VCaP (cell line): ENCODE data around the gene WBP2NL.

Experiments
- H3K27ac ChIP-seq: fragments of 450-650 bp; 2 replicates; pipeline ENCODE4 v1.5.1; 2017
- TF ChIP-seq, protein P1 (sequence below): fragments of 450-650 bp; conservative IDR thresholded peaks from 2 replicates; pipeline ENCODE4 v1.5.1; 2017; ENCODE audit warnings: mild to moderate bottlenecking, moderate library complexity

WBP2NL gene

DNA sequence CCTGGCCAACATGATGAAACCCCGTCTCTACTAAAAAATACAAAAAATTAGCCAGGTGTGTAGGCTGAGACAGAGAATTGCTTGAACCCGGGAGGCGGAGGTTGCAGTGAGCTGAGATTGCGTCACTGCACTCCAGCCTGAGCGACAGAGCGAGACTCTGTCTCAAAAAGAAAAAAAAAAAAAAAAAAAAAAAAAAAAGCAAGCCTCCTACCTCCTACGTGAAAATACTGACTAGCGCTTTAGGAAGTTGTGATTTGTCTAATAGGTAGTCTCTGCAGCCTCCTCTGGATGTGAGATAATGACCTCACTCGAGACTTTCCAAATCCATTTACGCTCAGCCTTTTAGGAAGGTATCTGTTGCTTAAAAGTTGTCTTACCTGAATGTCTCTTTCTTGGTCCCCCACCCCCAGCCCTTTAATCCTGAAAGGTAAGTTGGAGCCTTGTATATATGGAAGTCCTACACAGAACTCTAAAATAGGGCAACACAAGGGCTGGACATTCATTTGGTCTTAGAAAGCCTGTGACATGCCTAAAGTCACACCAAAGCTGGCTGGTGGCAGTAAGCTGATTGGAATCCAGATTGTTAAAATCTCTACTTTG is 23.8 kb upstream of the WBP2NL start:
- no peak overlapping the region for H3K27ac ChIP-seq
- TF ChIP-seq, protein P1, sequence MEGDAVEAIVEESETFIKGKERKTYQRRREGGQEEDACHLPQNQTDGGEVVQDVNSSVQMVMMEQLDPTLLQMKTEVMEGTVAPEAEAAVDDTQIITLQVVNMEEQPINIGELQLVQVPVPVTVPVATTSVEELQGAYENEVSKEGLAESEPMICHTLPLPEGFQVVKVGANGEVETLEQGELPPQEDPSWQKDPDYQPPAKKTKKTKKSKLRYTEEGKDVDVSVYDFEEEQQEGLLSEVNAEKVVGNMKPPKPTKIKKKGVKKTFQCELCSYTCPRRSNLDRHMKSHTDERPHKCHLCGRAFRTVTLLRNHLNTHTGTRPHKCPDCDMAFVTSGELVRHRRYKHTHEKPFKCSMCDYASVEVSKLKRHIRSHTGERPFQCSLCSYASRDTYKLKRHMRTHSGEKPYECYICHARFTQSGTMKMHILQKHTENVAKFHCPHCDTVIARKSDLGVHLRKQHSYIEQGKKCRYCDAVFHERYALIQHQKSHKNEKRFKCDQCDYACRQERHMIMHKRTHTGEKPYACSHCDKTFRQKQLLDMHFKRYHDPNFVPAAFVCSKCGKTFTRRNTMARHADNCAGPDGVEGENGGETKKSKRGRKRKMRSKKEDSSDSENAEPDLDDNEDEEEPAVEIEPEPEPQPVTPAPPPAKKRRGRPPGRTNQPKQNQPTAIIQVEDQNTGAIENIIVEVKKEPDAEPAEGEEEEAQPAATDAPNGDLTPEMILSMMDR: no peak

DNA sequence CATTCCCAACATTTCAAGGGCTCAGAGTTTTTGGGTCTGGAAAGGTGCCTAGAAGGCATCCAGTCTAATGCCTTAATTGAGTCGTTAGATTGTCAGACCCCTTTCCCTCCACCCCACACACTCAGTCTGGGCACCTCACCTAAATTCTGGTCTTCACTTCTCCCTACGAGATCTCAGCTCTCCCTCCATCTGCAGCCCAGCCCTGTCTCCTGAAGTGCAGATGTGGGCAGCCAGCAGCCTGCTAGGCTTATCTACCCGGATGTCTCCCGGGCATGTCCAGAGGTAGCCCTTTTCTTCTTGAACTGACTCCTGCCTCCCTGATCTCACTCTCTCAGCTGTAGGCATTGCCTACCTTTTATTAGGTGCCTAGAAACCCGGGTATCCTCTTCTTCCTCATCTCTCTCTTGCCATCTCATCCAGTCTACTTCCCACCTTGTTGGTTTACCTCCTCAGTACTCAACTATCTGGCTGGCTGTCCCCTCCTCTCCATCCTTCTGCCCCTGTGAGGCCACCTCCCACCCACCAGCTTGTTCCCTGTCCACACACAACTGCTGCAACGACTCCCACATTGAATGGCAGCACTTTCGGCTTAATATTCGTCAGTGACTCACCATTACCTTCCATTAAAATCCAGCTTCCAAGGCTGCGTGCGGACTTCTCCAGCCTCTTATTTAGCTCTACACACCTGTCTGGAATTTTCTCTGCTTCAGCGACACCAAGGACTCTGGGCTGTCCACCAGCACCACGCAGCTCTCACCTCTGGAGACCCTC is 23.1 kb upstream of the WBP2NL start:
- TF ChIP-seq, protein P1: no peak
- no peak overlapping the region for H3K27ac ChIP-seq

GRCh38 chr22:41976070-41976901 is 22.3 kb upstream of the WBP2NL start:
- H3K27ac ChIP-seq: peak overlapping the region; percentile 65; the same call in 1 of the 2 replicates
- TF ChIP-seq, protein P1: no peak

- H3K27ac ChIP-seq: peak overlapping the region; percentile 65; the same call in 1 of the 2 replicates
- TF ChIP-seq, protein P1: no peak
Measured at GRCh38 chr22:41976961-41977566, 21.5 kb upstream of the WBP2NL start.

- no peak overlapping the region for H3K27ac ChIP-seq
- TF ChIP-seq, protein P1: no peak
Measured at GRCh38 chr22:41978732-41979131, 19.9 kb upstream of the WBP2NL start.

- TF ChIP-seq, protein P1: no peak
- no peak overlapping the region for H3K27ac ChIP-seq
Measured at GRCh38 chr22:41979423-41980250, 19.0 kb upstream of the WBP2NL start.
